ENCODE data around the gene CENPP. TPM values are rescaled to one million over a fixed set of nuclear protein-coding genes. Genes with fewer than 3 reads are reported as not detected.

Gene CENPP
- total RNA-seq, 1 donor, result 2.2 TPM

GRCh38 chr9:92369075-92369474 is 43.3 kb downstream of the CENPP start:
- no peak for TF ChIP-seq CTCF (IDR thresholded peaks at IDR 0.05; ENCODE audit: insufficient read depth, low read depth, low read length)
- no peak overlapping the region for H3K4me3 ChIP-seq (ENCODE audit: low read depth, low read length)
- no peak for DNase-seq (ENCODE audit: low read depth)

GRCh38 chr9:92373167-92373566 is 47.4 kb downstream of the CENPP start:
- no peak for TF ChIP-seq CTCF (IDR thresholded peaks at IDR 0.05; ENCODE audit: insufficient read depth, low read depth, low read length)
- no peak overlapping the region for H3K4me3 ChIP-seq (ENCODE audit: low read depth, low read length)
- DNase-seq (ENCODE audit: low read depth), result no peak

GRCh38 chr9:92377876-92378275 is 52.1 kb downstream of the CENPP start:
- DNase-seq (ENCODE audit: low read depth), result no peak
- no peak overlapping the region for H3K4me3 ChIP-seq (ENCODE audit: low read depth, low read length)
- TF ChIP-seq CTCF (IDR thresholded peaks at IDR 0.05; ENCODE audit: insufficient read depth, low read depth, low read length), result no peak

- no peak for TF ChIP-seq CTCF (IDR thresholded peaks at IDR 0.05; ENCODE audit: insufficient read depth, low read depth, low read length)
- H3K4me3 ChIP-seq (ENCODE audit: low read depth, low read length), result no peak overlapping the region
- DNase-seq (ENCODE audit: low read depth), result no peak
Observed at GRCh38 chr9:92378865-92379560, 53.3 kb downstream of the CENPP start.

- no peak for TF ChIP-seq CTCF (IDR thresholded peaks at IDR 0.05; ENCODE audit: insufficient read depth, low read depth, low read length)
- H3K4me3 ChIP-seq (ENCODE audit: low read depth, low read length), result no peak overlapping the region
- DNase-seq (ENCODE audit: low read depth), result no peak
Observed at GRCh38 chr9:92380603-92381002, 54.9 kb downstream of the CENPP start.

- no peak for DNase-seq (ENCODE audit: low read depth)
- TF ChIP-seq CTCF (IDR thresholded peaks at IDR 0.05; ENCODE audit: insufficient read depth, low read depth, low read length), result no peak
- H3K4me3 ChIP-seq (ENCODE audit: low read depth, low read length), result no peak overlapping the region
Observed at GRCh38 chr9:92381775-92382174, 56.0 kb downstream of the CENPP start.

- DNase-seq (ENCODE audit: low read depth), result no peak
- no peak for TF ChIP-seq CTCF (IDR thresholded peaks at IDR 0.05; ENCODE audit: insufficient read depth, low read depth, low read length)
- H3K4me3 ChIP-seq (ENCODE audit: low read depth, low read length), result no peak overlapping the region
Observed at GRCh38 chr9:92384375-92384774, 58.6 kb downstream of the CENPP start.

Data from fibroblast of villous mesenchyme (primary cell).